Activated naive CD8-positive, alpha-beta T cell treated with anti-CD3 and anti-CD28 coated beads, Interleukin-2, amount 50 U/mL, for 16 hours (primary cell): ENCODE results near the gene IFT88.

Source experiments
- DNase-seq: peaks from one replicate; pipeline ENCODE4 v3.0.0-alpha.2; 2020; ENCODE audit warnings: low read depth, low spot score

IFT88 gene

DNA sequence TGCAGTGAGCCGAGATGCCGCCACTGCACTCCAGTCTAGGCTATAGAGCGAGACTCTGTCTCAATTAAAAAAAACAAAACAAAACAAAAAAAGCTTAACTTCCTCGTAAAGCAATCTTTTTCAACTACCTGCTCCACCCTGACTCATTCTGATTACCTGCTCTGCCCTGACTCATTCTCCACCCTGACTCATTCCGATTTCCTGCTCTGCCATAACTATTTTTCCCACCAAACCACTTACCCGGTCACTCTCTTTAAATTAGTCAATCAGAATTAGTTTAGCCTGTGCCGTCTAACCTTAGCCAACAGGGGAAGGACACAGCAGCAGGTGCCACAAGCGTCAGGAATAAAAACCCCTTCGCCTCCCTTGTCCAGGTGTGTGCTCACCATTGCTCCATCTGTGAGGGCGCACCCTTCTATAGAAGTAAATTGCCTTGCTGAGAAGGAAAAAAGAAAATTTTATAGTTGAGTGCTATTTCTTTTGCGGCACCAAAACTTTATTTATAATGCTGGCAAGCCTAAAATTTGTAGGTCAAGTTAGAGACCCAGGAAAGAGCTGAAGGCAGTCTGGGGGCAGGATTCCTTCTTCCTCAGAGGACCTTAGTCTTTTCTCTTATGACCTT, 1.7 kb upstream of the IFT88 start:
- no peak for DNase-seq

DNA sequence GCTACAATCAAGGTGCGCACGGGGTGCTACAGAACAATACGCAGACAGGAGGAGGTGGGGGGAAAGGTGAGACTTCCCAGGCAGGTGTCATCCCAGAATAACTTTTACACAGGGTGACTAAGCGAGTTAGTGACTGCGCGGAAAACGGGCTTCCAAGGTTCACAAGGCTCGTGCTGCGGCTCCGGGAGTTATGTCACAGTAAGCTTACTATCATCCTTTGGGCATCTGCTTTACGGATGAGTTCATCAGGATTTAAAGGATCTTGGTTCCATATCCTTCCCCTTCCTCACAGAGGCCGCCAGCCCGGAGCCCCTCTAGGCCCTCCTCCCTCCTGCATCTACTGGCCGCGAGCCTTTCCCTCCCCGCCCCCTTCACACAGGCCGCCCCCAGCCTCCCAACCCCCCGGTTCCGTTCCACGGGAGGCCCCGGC, 474 bp upstream of the IFT88 start:
- peak; percentile 2 for DNase-seq

DNA sequence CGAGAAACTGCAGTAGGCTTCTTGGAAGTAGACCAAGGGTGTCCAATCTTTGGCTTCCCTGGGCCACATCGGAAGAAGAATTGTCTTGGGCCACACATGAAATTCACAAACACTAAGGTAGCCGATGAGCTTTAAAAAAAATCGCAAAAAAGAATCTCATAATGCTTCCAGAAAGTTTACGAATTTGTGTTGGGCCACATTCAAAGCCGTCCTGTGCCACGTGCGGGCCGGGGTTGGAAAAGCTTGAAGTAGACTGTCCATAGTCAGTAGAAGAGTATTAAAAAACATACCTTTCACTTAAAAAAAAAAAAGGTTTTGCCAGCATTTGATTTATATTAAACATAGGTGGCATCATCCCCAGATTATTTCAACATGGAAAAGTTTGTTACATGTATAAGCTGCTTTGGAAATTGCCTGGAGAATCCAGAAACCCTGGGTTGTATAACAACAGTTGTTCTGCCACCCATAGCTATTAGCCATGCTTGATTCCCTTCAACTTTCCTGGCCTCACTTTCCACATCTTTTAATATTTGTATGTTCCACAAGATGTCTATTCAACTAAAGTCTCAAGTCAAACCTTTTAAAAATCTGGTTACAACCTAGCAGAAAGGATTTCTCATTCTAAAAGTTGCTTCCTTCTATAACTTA, 1.0 kb downstream of the IFT88 start:
- DNase-seq, result no peak

DNA sequence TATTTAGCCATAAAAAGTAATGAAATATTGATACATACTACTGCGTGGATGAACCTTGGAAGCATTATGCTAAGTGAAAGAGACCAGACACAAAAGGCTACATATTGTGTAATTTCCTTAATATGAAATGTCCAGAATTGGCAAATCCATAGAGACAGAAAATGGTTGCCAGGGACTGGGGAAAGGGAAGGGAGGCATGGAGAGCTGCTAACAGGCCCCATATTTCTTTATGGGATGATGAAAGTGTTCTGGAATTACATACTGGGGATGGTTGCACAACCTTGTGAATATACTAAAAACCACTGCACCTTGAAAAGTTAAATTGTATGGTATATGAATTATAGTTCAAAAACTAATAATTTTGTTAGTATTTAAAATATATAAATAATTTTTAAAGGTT, 3.6 kb downstream of the IFT88 start:
- no peak for DNase-seq

DNA sequence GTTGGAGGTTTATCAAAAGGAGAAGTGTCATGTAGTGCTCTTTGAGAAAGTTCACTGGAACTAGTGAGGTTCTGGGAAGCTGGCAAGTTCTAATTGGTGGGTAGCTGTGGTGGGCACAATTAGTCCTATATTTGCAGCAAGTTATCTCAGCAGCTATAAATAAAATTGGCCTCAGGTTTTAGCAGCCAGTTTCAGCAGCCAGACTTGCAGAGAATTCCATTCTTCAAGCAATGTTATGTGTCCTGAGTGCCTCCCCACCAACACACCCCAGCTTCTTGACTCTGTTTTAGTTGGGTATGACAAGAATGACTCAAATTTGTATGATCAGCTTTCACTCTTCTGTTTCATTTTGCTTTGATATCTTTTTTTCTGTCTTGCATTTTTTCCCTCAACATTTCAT, 4.7 kb downstream of the IFT88 start:
- DNase-seq, result no peak

DNA sequence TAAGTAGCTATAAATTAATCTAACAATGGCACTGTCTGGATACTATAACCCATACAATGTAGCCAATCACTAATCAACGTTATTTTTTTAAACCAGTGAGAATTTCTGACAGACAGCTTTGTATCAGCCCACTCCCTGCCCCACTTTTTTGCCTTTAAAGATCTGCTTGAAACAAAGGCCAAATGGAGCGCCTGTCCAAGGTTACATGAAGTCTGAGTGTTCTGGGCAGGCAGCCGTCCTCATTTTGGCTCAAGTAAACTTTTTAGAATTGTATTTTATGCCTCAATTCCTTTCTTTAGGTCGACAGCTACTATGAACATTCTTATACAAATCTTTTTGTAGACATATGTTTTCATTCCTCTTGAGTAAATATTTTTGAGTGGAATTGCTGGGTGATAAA, 6.2 kb downstream of the IFT88 start:
- DNase-seq, result no peak

DNA sequence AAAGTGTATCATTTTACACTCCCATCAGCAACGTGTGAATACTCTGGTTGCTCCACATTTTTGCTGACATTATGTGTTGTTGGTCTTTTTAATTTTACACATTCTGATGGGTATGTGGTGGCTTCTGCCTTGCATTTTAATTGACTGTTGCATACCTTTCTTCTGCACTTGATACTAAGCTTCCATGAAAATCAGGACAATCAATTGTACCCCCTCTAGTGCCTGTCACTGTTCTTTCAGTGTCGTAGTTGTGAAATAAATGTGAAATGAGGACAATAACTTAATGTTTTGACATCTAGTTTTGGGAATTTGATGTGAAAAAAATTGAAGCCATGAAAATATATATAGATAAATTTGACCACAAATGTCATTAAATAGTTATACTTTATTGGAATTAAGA, 6.7 kb downstream of the IFT88 start:
- no peak for DNase-seq

DNA sequence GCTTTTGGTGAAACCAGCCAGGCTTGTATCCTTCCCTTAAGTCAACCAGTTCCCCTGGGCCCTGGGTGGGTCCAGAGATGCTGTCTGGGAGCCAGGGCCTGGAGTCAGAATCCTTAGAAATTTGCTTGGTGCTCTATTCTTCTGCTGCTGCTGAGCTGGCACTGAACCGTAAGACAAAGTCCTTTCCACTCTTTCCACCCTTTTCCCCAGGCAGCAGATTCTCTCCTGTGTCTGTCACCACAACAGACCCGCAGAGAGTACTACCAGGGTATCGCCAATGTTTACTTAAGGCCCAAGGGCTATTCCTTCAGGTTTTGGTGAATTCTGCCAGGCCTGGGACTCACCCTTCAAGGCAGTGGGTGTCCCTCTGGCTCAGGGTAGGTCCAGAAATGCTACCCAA, 12.2 kb downstream of the IFT88 start:
- DNase-seq, result no peak

DNA sequence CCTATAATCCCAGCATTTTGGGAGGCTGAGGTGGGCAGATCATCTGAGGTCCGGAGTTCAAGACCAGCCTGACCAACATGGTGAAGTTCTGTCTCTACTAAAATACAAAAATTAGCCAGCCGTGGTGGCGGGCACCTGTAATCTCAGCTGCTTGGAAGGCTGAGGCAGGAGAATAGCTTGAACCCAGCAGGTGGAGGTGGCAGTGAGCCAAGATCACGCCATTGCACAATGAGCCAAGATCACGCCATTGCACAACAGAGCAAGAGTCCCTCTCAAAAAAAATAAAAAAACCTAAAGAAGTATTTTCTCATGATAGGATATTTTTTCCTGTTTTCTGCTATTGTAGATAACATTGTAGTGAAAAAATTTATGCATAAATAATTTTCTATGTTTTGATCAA, 13.3 kb downstream of the IFT88 start:
- no peak for DNase-seq

DNA sequence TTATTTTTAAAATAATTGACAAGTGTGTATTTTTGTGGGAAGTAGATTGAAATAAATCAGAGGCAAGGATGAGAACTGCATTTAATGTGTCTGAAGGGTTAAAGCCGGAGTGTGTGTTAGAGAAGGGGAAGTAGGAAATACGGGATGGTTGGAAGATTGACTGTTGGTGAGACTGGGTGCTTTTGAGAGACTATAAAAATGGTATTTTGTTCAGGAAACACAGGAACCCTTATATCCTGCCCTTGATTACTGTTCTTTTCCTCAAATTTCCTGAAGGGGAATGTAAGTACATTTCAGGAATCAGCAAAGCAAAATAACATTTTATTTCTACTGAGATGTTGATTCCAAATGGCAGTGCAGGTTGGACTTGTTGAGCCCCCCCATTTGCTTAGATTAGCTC, 15.1 kb downstream of the IFT88 start:
- DNase-seq, result no peak

DNA sequence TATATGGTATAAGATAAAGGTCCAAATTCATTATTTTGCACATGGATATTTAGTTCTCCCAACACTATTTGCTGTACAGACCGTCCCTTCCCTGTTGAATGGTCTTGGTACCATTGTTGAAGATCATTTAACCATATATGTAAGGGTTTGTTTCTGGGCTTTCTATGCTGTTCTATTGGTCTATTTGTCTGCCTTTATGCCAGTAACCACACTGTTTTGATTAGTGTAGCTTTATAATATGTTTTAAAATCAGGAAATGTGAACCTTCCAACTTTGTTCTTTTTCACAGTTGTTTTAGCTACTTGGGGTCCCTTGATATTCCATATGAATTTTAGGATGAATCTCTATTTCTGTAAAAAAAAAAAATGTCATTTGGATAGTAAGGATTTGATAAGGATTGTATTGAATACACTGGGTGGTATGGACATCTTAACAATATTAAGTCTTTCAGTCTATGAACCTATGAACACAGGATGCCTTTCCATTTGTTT, 16.9 kb downstream of the IFT88 start:
- DNase-seq, result no peak

DNA sequence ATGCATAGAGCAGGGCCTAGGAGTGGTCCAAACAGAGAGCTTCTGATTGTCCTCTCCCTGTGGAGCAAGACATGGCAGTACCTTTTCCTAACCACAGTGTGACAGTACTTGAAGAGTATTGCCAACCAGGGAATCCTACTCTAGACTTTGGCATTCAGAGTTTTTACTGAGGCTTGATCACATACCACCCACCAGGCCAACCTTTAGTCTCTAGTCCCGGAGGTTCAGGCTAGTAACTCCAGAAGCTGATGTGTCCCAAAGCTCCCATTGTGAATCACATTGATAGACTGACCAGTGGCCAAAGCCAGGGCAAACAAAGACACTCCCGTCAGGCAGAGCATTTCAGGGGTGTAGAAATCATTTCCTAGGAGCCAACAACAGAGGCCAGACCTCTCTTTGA, 18.4 kb downstream of the IFT88 start:
- no peak for DNase-seq

DNA sequence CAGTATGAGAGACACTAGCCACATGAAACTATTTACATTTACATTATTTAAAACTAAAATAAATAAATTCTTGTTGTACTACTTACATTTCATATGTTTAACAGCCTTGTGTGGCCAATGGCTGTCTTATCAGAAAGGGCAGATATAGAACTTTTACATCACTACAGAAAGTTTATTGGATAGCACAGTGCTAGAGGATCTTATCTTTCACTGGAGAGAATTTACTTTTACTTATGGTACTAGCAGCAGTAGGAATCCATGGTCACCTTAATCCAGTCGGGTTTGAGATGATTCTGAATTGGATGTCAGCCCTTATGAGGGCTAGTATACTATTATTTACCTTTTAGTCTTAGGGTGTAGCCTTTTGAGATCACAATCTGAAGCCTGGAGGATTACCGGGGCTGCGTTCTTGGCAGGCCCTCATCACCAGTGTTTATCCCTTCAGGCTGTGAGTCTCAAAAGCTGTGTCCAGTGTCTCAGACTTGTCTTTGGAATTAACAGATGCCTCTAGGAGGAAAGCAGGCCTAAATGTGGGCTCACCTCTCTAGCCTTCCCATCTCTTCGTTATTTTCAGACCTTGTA, 21.7 kb downstream of the IFT88 start:
- DNase-seq, result no peak

DNA sequence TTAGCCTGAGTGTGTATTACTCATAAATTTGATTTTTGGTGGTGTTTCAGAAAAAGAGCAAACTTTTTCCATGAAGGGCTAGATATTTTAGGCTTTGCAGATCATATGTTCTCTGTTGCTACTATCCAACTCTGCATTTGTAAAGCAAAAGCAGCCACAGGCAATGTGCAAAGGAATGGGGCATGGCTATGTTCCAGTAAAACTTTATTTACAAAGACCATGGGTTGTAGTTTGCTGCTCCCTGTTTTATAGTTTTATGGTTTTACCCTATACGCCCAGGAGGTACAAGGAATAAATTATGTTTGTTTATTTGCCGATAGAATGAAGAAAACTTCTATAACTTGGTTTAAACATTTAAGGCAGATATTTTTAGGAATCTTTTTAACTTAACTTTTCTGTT, 23.6 kb downstream of the IFT88 start:
- no peak for DNase-seq

DNA sequence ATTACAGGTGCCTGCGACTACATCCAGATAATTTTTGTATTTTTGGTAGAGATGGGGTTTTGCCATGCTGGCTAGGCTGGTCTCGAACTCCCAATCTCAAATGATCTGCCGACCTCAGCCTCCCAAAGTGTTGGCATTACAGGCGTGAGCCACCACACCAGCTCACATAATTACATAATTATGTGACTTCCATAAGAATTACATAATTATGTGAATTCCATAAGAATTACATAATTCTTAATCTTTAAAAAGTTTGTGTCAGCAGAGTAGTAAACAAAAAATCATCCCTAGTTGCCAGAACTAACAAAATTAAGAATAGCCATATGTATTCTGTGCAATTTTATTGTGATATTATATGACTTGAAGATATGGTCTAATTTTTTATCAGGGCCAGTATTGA, 25.6 kb downstream of the IFT88 start:
- no peak for DNase-seq

DNA sequence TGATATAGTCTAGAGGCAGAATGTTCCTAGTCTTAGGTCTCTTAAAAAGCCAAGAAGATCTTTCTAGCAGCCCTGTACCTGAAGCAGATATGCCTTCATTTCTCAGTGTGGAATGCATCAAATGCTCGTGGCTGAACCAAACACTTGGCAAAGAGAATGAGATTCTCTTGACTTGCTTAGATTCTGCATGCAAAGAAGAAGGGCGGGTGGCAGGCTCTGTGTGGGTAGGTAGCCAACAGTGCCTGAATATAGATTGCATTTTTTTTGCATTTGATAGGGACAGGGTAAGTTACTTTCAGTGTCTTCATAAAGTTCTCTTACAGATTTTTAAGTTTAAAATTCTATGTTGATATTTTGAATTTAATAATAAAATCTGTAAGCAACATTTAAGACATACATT, 27.3 kb downstream of the IFT88 start:
- DNase-seq, result no peak

DNA sequence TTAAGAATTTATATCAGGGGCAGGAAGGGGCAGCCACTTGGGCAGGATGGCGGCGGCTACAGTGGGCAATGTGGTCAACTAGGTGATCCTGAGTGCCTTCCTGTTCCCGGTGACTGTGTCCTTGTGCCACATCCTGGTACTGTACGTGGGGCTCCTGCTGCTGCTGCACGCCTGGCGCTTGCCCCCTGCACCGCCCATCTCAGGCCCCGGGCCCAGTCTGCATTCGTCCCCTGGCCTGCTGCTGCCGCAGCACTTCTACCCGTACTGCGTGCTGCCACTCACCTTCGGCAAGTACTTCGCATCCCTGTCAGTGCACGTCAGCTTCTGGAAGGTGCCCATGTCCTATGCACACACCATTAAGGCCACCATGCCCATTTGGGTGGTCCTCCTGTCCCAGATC, 40.1 kb downstream of the IFT88 start:
- DNase-seq, result no peak

DNA sequence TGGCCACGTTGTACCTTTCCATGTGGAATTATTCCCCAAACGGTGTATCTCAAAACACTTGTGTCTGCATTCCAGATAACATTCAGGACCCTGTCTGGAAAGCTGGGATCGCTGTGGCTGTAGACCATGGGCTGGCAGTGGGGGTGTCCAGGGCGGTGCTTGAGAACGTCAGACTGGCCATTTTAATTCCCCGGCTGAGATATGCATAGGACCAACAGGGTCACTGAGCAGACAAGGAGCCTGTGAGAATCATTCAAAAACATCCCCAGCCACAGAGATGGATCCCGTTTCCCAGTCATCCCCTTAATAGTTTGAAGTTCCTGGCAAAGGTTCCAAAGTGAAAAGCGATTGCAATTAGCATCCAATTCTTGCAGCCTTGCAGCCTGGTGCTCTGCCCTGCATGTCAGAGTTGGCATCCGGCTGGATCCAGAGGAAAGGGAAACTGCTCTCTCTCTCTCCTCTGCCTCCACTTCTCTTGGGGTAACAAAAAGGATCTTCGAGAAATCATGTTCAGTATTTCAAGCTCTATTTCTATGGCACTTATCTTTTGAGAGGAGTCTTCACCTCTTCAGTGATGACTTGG, 41.6 kb downstream of the IFT88 start:
- DNase-seq, result no peak

DNA sequence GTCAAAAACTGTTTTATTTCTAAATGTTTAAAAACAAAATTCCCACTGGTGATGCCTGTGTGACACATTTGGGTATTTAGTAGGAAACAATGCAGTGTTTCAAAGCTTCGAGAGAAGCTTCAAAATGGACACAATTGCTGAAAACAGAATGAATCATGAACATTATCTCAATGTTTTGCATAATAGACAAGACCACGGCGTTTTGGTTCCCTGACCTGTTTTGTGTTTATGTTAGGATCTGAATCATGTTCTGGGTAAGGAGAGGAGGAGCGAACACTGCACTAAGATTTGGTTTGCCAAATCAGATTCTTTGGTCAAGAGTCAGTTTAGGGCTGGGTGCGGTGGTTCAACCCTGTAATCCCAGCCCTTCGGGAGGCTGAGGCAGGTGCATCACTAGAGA, 42.2 kb downstream of the IFT88 start:
- no peak for DNase-seq

DNA sequence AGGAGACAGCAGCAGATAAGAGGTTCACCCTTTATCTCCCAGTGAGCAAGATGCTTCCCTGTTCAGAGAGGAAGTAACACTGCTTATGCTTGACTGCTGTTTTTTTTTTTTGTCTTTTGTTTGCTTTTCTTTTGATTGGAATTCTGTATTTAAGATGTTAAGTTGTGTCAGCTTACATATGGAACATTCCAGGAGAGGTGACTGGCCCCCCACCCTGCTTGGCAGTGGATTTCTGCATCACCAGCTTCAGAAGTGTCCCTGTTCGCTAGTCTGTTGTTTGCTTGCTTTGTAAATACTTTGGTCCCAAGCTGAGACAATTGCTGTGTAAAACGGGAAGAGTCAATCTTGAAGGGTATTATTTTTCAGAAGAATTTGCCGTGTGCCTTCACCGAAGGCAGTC, 43.0 kb downstream of the IFT88 start:
- DNase-seq, result no peak

DNA sequence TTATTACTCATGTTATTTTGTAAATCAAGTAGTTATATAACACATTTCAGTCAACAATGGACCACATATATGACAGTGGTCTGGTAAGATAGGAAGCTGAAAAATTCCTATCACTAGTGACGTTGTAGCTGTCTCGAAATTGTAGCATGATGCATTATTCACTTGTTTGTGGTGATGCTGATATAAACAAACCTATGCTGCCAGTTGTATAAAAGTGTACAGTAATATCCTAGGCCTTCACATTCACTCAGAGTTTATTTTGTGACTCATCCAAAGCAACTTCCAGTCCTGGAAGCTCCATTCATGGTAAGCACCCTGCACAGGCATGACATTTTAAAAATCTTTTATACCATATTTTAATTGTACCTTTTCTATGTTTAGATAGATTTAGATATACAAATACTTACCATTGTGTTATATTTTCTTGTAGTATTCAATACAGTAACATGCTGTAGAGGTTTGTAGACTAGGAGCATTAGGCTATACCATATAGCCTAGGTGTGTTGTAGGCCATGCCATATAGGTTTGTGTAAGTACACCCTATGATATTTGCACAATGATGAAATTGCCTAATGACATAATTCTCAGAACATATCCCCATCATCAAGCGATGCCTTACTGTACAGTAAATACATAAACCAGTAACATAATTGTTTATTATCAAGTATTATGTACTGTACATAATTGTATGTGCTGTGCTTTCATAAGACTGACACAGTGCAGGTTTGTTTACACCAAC, 49.3 kb downstream of the IFT88 start:
- DNase-seq, result no peak

DNA sequence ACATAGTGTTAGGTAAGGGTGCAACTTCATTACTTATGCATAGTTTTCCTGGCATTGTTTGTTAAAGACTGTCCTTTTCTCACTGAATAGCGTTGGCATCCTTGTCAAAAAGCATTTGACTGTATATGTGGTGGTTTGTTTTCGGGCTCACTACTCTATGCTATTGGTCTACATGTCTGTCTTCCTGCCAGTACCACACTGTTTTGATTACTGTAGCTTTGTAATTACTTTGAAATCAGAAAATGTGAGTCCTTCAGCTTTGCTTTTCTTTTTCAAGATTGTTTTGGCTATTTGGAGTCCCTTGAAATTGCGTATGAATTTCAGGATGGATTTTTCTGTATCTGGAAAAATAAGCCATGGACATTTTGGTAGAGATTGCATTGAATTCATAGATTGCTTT, 56.0 kb downstream of the IFT88 start:
- no peak for DNase-seq
